Gastroesophageal sphincter (tissue), 3 donors: ENCODE results near the gene UBR3.

ENCODE experiments used
- CTCF ChIP-seq, 4 experiments: fragments of 200-600 bp in 2 of 4; fragments of 450-650 bp in 2 of 4; sonication (generic) in 1 of 4; IDR thresholded peaks; one replicate each; pipeline ENCODE4 v1.5.1; 2017 to 2019; ENCODE audit warnings: antibody characterized with exemption in 4 of 4, mild to moderate bottlenecking in 2 of 4, moderate library complexity in 2 of 4
- EP300 ChIP-seq: sonication (generic); formaldehyde crosslinking; IDR thresholded peaks from one replicate; pipeline ENCODE4 v1.6.1; 2017; ENCODE audit warnings: antibody characterized with exemption, mild to moderate bottlenecking
- POLR2A ChIP-seq, 2 donors: fragments of 450-650 bp; IDR thresholded peaks; one replicate each; pipeline ENCODE4 v1.6.1; 2017; ENCODE audit warnings: antibody characterized with exemption in 2 of 2, mild to moderate bottlenecking in 2 of 2, moderate library complexity in 1 of 2
- POLR2AphosphoS5 ChIP-seq: sonication (generic); formaldehyde crosslinking; IDR thresholded peaks from one replicate; pipeline ENCODE4 v1.6.1; 2017; ENCODE audit warnings: antibody characterized with exemption

GRCh38 chr2:169975221-169975620, 148.0 kb downstream of the UBR3 start:
- TF ChIP-seq EP300 (no peak), CTCF (IDR thresholded peaks at IDR 0.05) (no peak), POLR2AphosphoS5 (no peak), POLR2A (IDR thresholded peaks at IDR 0.05) (no peak)
